ENCODE results near the gene SPRED1.
"Not testable (repeated sequence)": the region's sequence is repeated elsewhere in the genome, so short reads cannot be mapped to it uniquely, and the experiment has no call there.

Gene SPRED1

GRCh38 chr15:38263996-38264395 is 11.4 kb downstream of the SPRED1 start:
- Histone ChIP-seq H3K4me3 (ENCODE audit: low read depth, low read length) (no peak overlapping the region), H3K27ac (ENCODE audit: low read depth, low read length) (no peak overlapping the region), H3K36me3 (ENCODE audit: control insufficient read depth, insufficient read depth, low read length) (peaks cover 9% of the 10 kb centered on the region; the same call in 1 of the 2 replicates), H3K27me3 (ENCODE audit: control insufficient read depth, insufficient read depth, low read length) (no peaks in the 10 kb centered on the region), H3K9ac (ENCODE audit: low read length) (no peak overlapping the region), H3K9me3 (ENCODE audit: control insufficient read depth, insufficient read depth, low read depth, low read length) (no peaks in the 10 kb centered on the region), H3K4me1 (ENCODE audit: control insufficient read depth, insufficient read depth, low read length) (peaks cover 43% of the 10 kb centered on the region)

- Histone ChIP-seq H3K27me3 (ENCODE audit: control insufficient read depth, insufficient read depth, low read length) (no peaks in the 10 kb centered on the region), H3K27ac (ENCODE audit: low read depth, low read length) (no peak overlapping the region), H3K4me1 (ENCODE audit: control insufficient read depth, insufficient read depth, low read length) (peaks cover 27% of the 10 kb centered on the region), H3K4me3 (ENCODE audit: low read depth, low read length) (no peak overlapping the region), H3K36me3 (ENCODE audit: control insufficient read depth, insufficient read depth, low read length) (peaks cover 17% of the 10 kb centered on the region; the same call in 1 of the 2 replicates), H3K9me3 (ENCODE audit: control insufficient read depth, insufficient read depth, low read depth, low read length) (no peaks in the 10 kb centered on the region), H3K9ac (ENCODE audit: low read length) (no peak overlapping the region)
Observed at GRCh38 chr15:38266247-38266986, 13.8 kb downstream of the SPRED1 start.

GRCh38 chr15:38267421-38268022 is 14.9 kb downstream of the SPRED1 start:
- Histone ChIP-seq H3K4me3 (ENCODE audit: low read depth, low read length) (no peak overlapping the region), H3K9me3 (ENCODE audit: control insufficient read depth, insufficient read depth, low read depth, low read length) (no peaks in the 10 kb centered on the region), H3K9ac (ENCODE audit: low read length) (no peak overlapping the region), H3K27ac (ENCODE audit: low read depth, low read length) (no peak overlapping the region), H3K36me3 (ENCODE audit: control insufficient read depth, insufficient read depth, low read length) (peaks cover 17% of the 10 kb centered on the region; the same call in 1 of the 2 replicates), H3K27me3 (ENCODE audit: control insufficient read depth, insufficient read depth, low read length) (no peaks in the 10 kb centered on the region), H3K4me1 (ENCODE audit: control insufficient read depth, insufficient read depth, low read length) (peaks cover 19% of the 10 kb centered on the region)

GRCh38 chr15:38271144-38271543 is 18.5 kb downstream of the SPRED1 start:
- H3K4me1 ChIP-seq (ENCODE audit: control insufficient read depth, insufficient read depth, low read length) = 0 out of 2 replicates have a peak, but pooled peaks cover under 1% of the 10 kb centered on the region
- H3K4me3 ChIP-seq (ENCODE audit: low read depth, low read length) = no peak overlapping the region
- no peaks in the 10 kb centered on the region for H3K9me3 ChIP-seq (ENCODE audit: control insufficient read depth, insufficient read depth, low read depth, low read length)
- H3K9ac ChIP-seq (ENCODE audit: low read length) = no peak overlapping the region
- peaks cover 17% of the 10 kb centered on the region; the same call in 1 of the 2 replicates for H3K36me3 ChIP-seq (ENCODE audit: control insufficient read depth, insufficient read depth, low read length)
- H3K27me3 ChIP-seq (ENCODE audit: control insufficient read depth, insufficient read depth, low read length) = no peaks in the 10 kb centered on the region
- no peak overlapping the region for H3K27ac ChIP-seq (ENCODE audit: low read depth, low read length)

GRCh38 chr15:38271895-38272294 is 19.3 kb downstream of the SPRED1 start:
- no peak overlapping the region for H3K4me3 ChIP-seq (ENCODE audit: low read depth, low read length)
- H3K36me3 ChIP-seq (ENCODE audit: control insufficient read depth, insufficient read depth, low read length) = peaks cover 17% of the 10 kb centered on the region; the same call in 1 of the 2 replicates
- no peaks in the 10 kb centered on the region for H3K27me3 ChIP-seq (ENCODE audit: control insufficient read depth, insufficient read depth, low read length)
- no peaks in the 10 kb centered on the region for H3K4me1 ChIP-seq (ENCODE audit: control insufficient read depth, insufficient read depth, low read length)
- no peak overlapping the region for H3K27ac ChIP-seq (ENCODE audit: low read depth, low read length)
- H3K9ac ChIP-seq (ENCODE audit: low read length) = no peak overlapping the region
- no peaks in the 10 kb centered on the region for H3K9me3 ChIP-seq (ENCODE audit: control insufficient read depth, insufficient read depth, low read depth, low read length)

DNA sequence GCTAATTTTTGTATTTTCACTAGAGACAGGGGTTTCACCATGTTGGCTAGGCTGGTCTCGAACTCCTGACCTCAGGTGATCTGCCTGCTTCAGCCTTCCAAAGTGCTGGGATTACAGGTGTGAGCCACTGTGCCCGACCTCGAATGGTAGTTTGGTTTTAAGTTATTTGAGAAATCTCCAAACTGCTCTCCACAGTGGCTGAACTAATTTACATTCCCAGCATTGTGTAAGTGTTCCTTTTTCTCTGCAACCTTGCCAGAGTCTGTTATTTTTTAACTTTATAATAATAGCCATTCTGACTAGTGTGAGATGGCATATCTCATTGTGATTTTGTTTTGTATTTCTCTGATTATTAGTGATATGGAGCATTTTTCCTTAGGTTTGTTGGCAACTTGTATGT is 19.8 kb downstream of the SPRED1 start:
- peaks cover 17% of the 10 kb centered on the region; the same call in 1 of the 2 replicates for H3K36me3 ChIP-seq (ENCODE audit: control insufficient read depth, insufficient read depth, low read length)
- not testable (repeated sequence) for H3K4me3 ChIP-seq (ENCODE audit: low read depth, low read length); H3K27ac ChIP-seq (ENCODE audit: low read depth, low read length); H3K4me1 ChIP-seq (ENCODE audit: control insufficient read depth, insufficient read depth, low read length); H3K9me3 ChIP-seq (ENCODE audit: control insufficient read depth, insufficient read depth, low read depth, low read length); H3K27me3 ChIP-seq (ENCODE audit: control insufficient read depth, insufficient read depth, low read length); H3K9ac ChIP-seq (ENCODE audit: low read length)

DNA sequence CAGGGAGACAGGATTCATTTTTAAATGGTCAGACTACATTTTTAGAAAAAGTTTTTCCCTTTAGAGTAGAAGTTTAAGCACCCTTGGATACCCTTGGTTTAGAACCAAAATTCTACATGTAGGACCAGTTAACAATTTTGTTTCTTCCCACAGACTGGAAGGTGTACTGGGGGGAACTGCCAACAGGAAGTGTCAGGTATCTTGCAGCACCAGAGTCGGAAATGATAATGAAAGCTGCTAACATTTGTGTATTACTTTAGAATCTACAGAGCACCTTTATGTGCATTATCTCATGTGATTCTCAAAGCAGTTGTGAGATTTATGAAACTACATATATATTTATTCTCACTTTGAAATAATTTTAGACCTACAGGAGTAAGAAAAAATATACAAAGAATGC is 21.5 kb downstream of the SPRED1 start:
- no peaks in the 10 kb centered on the region for H3K27me3 ChIP-seq (ENCODE audit: control insufficient read depth, insufficient read depth, low read length)
- H3K9ac ChIP-seq (ENCODE audit: low read length) = no peak overlapping the region
- no peak overlapping the region for H3K27ac ChIP-seq (ENCODE audit: low read depth, low read length)

GRCh38 chr15:38275959-38276358 is 23.3 kb downstream of the SPRED1 start:
- Histone ChIP-seq H3K9ac (ENCODE audit: low read length) (no peak overlapping the region), H3K4me3 (ENCODE audit: low read depth, low read length) (no peak overlapping the region), H3K27me3 (ENCODE audit: control insufficient read depth, insufficient read depth, low read length) (no peaks in the 10 kb centered on the region), H3K4me1 (ENCODE audit: control insufficient read depth, insufficient read depth, low read length) (no peaks in the 10 kb centered on the region), H3K27ac (ENCODE audit: low read depth, low read length) (no peak overlapping the region), H3K36me3 (ENCODE audit: control insufficient read depth, insufficient read depth, low read length) (no peaks in the 10 kb centered on the region), H3K9me3 (ENCODE audit: control insufficient read depth, insufficient read depth, low read depth, low read length) (no peaks in the 10 kb centered on the region)

More for the DNA sequence above, 21.5 kb downstream of the SPRED1 start:
- Histone ChIP-seq H3K4me3 (ENCODE audit: low read depth, low read length) (no peak overlapping the region), H3K36me3 (ENCODE audit: control insufficient read depth, insufficient read depth, low read length) (0 out of 2 replicates have a peak, but pooled peaks cover 7% of the 10 kb centered on the region), H3K4me1 (ENCODE audit: control insufficient read depth, insufficient read depth, low read length) (no peaks in the 10 kb centered on the region), H3K9me3 (ENCODE audit: control insufficient read depth, insufficient read depth, low read depth, low read length) (no peaks in the 10 kb centered on the region)

DNA sequence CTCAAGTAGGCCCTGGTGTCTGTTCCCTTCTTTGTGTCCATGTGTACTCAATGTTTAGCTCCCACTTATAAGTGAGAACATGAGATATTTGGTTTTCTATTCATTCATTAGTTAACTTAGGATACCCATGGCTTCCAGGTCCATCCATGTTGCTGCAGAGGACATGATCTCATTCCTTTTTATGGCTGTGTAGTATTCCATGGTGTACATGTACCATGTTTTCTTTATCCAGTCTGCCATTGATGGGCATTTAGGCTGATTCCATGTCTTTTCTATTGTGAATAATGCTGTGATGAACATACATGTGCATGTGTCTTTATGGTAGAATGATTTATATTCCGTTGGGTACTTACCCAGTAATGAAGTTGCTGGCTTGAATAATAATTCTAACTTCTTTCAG is 24.6 kb downstream of the SPRED1 start:
- H3K27ac ChIP-seq (ENCODE audit: low read depth, low read length); H3K36me3 ChIP-seq (ENCODE audit: control insufficient read depth, insufficient read depth, low read length); H3K4me1 ChIP-seq (ENCODE audit: control insufficient read depth, insufficient read depth, low read length); H3K9me3 ChIP-seq (ENCODE audit: control insufficient read depth, insufficient read depth, low read depth, low read length); H3K4me3 ChIP-seq (ENCODE audit: low read depth, low read length); H3K27me3 ChIP-seq (ENCODE audit: control insufficient read depth, insufficient read depth, low read length); H3K9ac ChIP-seq (ENCODE audit: low read length): not testable (repeated sequence)

GRCh38 chr15:38281031-38281430 is 28.4 kb downstream of the SPRED1 start:
- H3K27me3 ChIP-seq (ENCODE audit: control insufficient read depth, insufficient read depth, low read length) = no peaks in the 10 kb centered on the region
- no peaks in the 10 kb centered on the region for H3K36me3 ChIP-seq (ENCODE audit: control insufficient read depth, insufficient read depth, low read length)
- H3K4me1 ChIP-seq (ENCODE audit: control insufficient read depth, insufficient read depth, low read length) = no peaks in the 10 kb centered on the region
- H3K4me3 ChIP-seq (ENCODE audit: low read depth, low read length) = no peak overlapping the region
- no peak overlapping the region for H3K27ac ChIP-seq (ENCODE audit: low read depth, low read length)
- H3K9ac ChIP-seq (ENCODE audit: low read length) = no peak overlapping the region
- peaks cover 3% of the 10 kb centered on the region; the same call in 1 of the 2 replicates for H3K9me3 ChIP-seq (ENCODE audit: control insufficient read depth, insufficient read depth, low read depth, low read length)

- H3K36me3 ChIP-seq (ENCODE audit: control insufficient read depth, insufficient read depth, low read length) = peaks cover 8% of the 10 kb centered on the region; the same call in 1 of the 2 replicates
- H3K9me3 ChIP-seq (ENCODE audit: control insufficient read depth, insufficient read depth, low read depth, low read length) = peaks cover 10% of the 10 kb centered on the region; the same call in 1 of the 2 replicates
- H3K27ac ChIP-seq (ENCODE audit: low read depth, low read length) = no peak overlapping the region
- H3K9ac ChIP-seq (ENCODE audit: low read length) = no peak overlapping the region
- H3K4me1 ChIP-seq (ENCODE audit: control insufficient read depth, insufficient read depth, low read length) = no peaks in the 10 kb centered on the region
- H3K27me3 ChIP-seq (ENCODE audit: control insufficient read depth, insufficient read depth, low read length) = no peaks in the 10 kb centered on the region
- no peak overlapping the region for H3K4me3 ChIP-seq (ENCODE audit: low read depth, low read length)
Observed at GRCh38 chr15:38283010-38283409, 30.4 kb downstream of the SPRED1 start.
